Measurements from ENCODE around the gene HELQ.

The HELQ gene

GRCh38 chr4:83393908-83394307, 61.7 kb downstream of the HELQ start:
- no peak overlapping the region for H3K4me3 ChIP-seq (ENCODE audit: low read depth, low read length)
- DNase-seq (ENCODE audit: low read depth): no peak
- no peak for TF ChIP-seq CTCF (IDR thresholded peaks at IDR 0.05; ENCODE audit: low read depth, low read length, missing control alignments)

- DNase-seq (ENCODE audit: low read depth): no peak
- H3K4me3 ChIP-seq (ENCODE audit: low read depth, low read length): no peak overlapping the region
- no peak for TF ChIP-seq CTCF (IDR thresholded peaks at IDR 0.05; ENCODE audit: low read depth, low read length, missing control alignments)
These were observed 63.1 kb downstream of the HELQ start for GRCh38 chr4:83392562-83392961.

- no peak for TF ChIP-seq CTCF (IDR thresholded peaks at IDR 0.05; ENCODE audit: low read depth, low read length, missing control alignments)
- H3K4me3 ChIP-seq (ENCODE audit: low read depth, low read length): no peak overlapping the region
- DNase-seq (ENCODE audit: low read depth): no peak
These were observed 64.7 kb downstream of the HELQ start for GRCh38 chr4:83390944-83391343.

- DNase-seq (ENCODE audit: low read depth): no peak
- no peak for TF ChIP-seq CTCF (IDR thresholded peaks at IDR 0.05; ENCODE audit: low read depth, low read length, missing control alignments)
- H3K4me3 ChIP-seq (ENCODE audit: low read depth, low read length): no peak overlapping the region
These were observed 65.7 kb downstream of the HELQ start for GRCh38 chr4:83389756-83390505.

GRCh38 chr4:83389037-83389720, 66.4 kb downstream of the HELQ start:
- TF ChIP-seq CTCF (IDR thresholded peaks at IDR 0.05; ENCODE audit: low read depth, low read length, missing control alignments): no peak
- no peak for DNase-seq (ENCODE audit: low read depth)
- no peak overlapping the region for H3K4me3 ChIP-seq (ENCODE audit: low read depth, low read length)

- no peak overlapping the region for H3K4me3 ChIP-seq (ENCODE audit: low read depth, low read length)
- TF ChIP-seq CTCF (IDR thresholded peaks at IDR 0.05; ENCODE audit: low read depth, low read length, missing control alignments): no peak
- DNase-seq (ENCODE audit: low read depth): no peak
These were observed 67.3 kb downstream of the HELQ start for GRCh38 chr4:83388313-83388676.

Data from GM12864 (cell line).